HG03097 (cell line): Measurements from ENCODE around the gene GRIK3.
"Not testable (repeated sequence)": the region's sequence is repeated elsewhere in the genome, so short reads cannot be mapped to it uniquely, and the experiment has no call there.

Experiments used
- ATAC-seq: cut with Tn5 transposase; IDR thresholded peaks from one replicate; pipeline ENCODE4 v1.9.1; 2021; ENCODE audit not compliant: unreplicated experiment, low FRiP score

The GRIK3 gene

DNA sequence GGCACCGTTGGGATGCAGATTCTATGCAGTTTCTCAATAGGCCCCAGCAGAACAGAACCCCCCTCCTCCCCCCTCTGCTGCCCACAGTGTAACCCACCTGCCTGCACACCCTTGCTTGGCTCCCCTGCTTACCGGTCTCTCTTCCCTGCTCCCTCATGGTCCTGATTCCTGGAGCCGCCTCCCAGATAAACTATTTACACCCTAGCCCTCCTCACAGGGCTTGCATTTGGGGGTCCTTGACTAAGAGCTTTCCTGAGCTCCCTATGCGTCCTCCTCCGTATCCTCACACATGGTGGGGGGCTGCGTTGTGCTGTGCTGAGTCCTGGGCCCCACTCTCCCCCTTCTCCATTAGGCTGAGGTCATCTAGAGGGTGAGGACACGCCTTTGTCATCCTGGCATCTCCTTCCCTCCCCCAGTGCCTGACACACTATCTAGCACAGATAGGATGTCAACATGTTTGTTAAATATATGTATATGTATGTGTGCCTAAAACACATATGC lies 121.9 kb downstream of the GRIK3 start:
- ATAC-seq: no peak

DNA sequence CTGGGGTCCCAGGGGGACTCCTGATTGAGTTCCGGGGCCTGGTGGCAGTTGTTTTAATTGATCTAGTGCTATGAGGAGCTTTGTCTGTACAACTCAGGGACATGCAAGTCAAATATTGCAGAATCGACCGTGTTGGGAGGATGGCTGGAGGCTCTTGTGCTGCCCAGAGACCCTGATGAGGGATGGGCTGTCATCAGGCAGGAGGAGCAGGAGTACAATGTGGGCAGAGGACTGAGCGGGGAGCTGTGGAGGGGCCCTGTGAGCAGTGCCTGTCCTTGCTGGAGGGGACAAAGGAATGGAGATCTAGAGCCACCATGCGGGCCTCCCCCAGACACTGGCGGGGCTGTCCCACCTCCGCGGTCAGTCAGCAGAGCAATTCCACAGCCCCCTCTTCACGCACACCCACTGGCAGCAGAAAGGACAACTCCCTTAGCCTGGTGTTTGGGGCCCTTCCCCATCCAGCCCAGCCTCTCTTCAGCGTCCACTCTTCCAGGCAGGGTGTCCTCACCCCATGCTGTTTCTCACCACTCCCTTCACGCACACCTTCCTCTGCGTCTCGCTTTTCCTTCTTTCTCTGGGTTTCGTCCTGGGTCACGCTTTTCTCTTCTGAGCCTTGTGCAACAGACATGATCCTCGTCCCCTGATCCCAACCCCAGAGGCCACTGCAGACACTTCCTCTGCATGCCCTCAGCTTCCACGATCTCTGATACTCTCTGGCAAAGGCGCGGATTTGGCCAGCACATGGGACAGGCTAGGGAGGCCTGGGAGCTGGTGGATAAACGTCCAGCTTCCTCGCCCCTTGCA lies 122.6 kb downstream of the GRIK3 start:
- ATAC-seq: no peak

DNA sequence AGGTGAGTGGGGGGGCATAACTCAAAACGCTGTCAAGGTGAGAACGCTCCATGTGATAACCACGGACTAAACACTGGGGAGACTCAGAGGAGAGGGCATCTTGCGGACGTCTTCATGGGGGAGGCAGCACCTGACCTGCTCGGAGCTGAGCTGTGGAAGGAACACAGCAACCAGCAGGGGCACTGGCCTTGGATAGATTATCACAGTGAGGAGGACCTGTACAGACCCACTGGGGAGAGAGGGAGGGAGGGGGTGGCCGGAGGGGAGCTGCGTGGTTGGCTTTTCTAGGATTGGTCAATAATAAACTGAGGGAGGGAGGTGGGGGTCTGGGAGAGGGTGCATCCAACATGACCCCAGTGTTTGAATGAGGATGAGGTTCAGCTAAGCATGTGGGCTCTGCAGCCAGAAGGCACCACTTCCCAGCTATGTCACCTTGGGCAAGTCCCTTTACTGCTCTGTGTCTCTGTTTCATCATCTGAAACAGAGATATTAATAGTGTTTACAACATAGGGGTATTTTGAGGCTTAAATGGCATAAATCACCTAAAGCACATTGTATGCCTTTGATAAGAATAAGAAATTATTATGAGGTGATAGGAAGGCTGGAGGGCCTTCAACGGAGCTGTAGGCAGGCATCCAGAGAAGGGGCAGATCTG lies 123.3 kb downstream of the GRIK3 start:
- no peak for ATAC-seq

DNA sequence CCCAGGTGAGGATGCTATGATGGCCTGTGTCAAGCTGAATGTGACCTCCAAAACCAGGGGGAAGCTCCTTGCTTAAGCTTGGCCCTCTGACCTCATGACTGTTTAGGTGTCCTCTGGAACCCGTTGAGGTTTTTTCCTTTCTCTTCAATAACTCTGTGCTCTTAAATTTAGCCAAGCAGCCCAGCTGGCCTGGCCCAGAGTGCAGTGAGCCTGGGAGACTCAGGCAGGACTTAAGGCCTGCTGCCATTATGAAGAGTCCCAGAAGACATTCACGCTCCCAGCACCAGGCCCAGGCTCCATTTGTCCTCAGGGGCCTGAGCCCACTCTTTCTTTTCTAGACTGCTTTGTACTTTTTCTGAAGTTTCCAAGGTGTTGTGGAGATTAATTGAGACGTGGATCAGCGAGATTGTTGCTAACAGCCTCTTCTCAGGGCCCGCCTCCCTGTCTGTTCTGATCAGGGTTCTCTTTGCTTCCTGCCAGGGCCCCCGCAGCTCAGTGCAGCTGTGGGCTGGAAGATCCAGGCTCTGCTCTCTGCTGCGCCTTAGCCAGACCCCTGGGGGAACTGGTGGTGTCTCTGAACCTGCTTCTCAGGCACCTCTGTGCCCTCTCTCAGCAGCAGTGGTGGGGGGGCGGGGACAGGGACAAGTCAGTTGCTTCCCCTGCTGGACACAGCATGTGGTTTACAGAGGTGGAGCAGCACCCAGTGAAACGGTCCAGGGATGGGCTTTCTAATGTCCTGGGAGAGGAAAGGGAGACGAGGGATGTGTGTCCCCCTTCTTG lies 124.2 kb downstream of the GRIK3 start:
- ATAC-seq: no peak

DNA sequence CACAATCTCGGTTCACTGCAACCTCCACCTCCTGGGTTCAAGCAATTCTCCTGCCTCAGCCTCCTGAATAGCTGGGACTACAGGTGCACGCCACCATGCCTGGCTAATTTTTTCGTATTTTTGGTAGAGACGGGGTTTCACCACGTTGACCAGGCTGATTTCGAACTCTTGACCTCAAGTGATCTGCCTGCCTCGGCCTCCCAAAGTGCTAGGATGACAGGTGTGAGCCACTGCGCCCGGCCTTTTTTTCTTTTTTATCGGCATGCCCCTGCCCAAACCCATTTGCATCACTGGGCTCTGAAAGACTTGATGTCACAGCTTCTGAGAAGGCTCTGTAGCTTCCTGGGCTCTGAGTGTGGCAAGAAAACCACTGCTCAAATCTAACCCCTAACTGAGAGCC lies 125.0 kb downstream of the GRIK3 start:
- not testable (repeated sequence) for ATAC-seq

DNA sequence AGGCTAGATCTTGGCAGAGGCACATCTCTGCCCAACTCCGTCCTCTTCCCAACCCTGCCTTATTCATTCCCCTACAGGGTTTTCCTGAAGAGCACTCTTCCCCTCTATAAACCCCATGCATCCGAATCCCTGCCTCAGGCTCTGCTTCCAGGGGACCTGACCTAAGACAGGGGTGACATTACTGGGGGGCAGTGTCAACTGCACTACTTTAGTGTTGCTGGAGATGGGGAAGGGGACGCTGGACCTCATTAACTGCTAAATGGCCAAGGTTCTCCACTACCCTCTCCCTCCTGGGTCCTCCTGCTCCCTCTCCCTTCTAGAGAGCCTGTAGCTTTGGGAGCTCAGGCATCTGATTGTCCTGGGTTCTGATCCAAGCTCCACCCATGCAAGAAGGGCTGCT lies 126.2 kb downstream of the GRIK3 start:
- no peak for ATAC-seq

DNA sequence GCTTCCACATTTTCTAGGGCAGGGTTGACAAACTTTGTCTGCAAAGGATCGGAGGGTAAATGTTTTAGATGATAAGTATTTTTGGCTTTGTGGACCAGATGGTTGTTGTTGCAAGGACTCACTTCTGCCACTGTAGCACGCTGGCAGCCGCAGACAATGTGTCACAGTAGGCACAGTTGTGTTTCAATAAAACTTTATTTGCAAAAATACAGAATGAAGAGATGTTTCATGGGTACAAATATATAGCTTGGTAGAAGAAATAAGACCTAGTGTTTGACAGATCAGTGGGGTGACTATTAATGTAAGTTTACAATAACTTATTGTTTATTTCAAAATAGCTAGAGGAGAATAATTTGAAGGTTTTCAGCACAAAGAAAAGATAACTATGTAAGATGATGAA lies 127.8 kb downstream of the GRIK3 start:
- no peak for ATAC-seq

DNA sequence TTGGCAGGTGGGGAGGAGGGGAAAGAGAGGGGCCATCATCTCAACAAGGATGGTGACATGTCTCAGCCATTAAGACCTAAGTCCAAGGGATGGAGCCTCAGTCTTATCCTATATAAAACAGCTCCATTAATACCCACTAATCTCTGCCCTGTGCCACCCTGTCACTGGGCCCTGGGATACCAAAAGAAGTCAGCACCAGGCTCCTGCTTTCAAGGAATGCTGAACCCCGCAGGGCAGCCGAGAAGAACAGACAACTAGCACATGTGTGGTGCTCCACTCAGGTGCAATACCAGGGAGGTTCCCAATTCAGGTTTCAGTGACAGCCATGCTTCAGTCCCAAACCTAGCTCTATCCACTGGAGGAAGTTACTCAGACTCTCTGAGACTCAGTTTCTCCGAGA lies 128.4 kb downstream of the GRIK3 start:
- no peak for ATAC-seq

DNA sequence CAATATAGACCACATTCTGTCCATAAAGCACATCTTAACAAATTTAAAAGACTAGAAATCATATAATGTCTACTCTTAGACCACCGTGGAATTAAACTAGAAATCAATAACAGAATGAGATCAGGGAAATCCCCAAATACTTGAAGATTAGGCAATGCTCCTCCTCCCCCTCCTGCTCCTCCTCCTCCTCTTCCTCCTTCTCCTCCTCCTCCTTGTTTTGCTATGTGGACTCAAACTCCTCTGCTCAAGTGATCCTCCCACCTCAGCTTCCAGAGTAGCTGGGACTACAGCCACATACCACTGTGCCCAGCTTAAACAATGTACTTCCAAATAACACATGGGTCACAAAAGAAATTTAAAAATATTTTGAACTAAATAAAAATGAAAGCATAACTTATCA lies 134.2 kb downstream of the GRIK3 start:
- ATAC-seq: no peak

DNA sequence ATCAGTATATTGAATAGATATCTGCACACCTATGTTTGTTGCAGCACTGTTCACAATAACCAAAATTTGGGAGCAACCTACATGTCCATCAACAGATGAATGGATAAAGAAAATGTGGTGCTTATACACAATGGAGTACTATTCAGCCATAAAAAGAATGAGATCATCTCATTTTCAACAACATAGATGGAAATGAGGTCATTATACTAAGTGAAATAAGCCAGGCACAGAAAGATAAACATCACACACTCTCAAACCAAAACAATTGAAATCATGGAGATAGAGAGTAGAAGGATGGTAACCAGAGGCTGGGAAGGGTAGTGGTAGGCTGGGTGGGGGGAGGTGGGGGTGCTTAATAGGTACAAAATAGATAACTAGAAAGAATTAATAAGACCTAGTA lies 136.5 kb downstream of the GRIK3 start:
- ATAC-seq: not testable (repeated sequence)

DNA sequence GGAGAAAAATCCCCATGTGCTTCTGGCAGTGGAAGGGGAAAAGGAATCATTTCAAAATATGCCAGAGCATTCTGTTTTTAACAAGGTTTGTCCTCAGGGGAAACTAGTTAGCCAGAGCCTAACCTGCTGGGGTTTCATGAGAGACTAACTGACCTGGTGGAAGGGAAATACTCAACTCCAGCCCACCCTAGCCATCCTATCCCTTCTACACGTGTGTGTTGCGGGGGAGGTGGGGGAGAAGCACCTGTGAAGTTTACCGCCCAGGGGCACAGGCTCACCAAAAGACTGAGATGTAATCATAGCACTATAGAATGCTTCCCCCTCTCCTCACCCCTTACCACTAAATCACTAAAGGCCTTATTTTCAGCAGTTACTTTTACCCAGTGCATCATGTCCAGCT lies 139.5 kb downstream of the GRIK3 start:
- ATAC-seq: no peak

DNA sequence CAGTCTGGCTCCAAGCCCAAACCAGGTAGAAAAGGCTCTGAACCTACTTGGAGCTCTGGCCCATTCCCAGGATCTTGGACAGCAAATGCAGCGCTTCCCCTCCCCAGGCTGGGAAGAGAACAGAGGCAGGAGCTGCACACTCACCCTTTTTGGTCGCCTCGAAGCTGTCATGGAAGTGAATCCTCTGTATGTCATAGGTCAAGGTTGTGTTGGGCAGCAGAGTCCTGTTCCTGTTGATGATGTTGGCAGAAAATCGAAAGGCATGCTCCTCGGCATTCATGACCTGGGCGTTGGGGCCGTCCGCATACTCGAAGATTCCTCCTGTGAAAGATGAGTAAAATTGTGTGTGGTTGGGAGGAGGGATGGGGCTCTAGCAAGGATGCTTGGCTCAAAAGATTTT lies 143.5 kb downstream of the GRIK3 start:
- ATAC-seq: no peak

DNA sequence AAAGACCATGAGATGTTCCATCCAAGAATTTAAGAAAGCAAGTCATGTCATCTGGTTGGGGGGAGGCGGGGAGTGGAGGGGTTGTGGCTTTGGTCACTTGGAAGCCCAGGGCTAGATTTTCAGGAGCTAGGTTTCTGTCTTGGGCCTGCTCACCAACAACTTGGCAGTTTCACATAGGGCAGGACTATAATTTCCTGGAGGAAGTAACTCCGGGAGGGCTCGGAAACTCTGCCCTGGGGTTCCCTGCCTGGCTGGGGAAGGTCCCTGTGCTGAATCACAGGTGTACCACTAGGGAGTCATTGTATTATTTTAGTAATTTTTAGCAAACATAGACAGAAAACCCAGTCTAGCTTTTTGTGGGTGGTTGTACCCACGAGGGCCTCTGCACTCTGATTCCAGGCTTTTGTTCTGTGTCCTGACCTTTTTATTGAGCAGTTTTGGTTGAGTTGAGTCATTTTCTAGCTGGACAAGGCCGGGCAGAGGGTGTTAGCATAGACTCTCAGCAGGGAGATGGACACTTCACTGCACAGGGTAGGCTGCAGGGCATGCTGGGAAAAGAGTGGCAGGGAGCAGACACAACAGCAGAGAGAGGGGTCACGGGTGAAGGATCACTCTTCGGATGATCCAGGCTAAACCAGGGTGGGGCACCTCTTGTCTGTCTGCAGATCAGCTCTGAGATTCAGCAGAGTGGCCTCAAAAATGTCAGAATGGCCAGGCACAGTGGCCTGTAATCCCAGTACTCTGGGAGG lies 144.7 kb downstream of the GRIK3 start:
- ATAC-seq: no peak

DNA sequence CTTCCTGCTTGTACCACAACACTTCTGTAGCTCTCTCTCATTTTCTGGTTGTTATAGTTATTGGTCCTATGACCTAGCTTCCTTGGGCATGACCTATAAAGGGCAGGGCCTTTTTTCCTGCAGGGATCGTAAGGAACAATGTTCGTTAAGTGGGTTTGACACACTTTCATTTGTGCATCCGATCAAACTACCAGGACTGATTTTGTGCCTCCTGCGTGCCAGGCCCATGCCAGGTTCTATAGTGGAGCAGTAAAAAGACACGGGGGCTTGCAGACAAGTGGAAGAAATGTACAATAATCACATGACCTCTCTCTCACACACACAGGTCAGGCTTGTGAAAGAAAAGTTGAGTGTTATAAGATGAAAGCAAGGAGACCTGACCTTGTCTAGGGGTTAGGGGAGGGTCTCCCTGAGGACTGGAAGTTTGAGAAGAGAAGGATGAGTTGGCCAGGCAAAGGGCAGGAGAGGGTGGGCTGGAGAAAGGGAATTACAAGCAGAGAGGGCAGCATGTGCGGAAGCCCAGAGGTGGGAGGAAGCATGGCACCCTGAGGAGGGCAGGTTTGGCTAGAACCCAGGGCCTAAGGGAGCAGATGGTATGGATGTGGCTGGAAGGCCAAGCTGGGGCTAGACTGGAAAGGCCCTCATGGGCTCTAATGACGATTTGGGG lies 145.4 kb downstream of the GRIK3 start:
- ATAC-seq: no peak

DNA sequence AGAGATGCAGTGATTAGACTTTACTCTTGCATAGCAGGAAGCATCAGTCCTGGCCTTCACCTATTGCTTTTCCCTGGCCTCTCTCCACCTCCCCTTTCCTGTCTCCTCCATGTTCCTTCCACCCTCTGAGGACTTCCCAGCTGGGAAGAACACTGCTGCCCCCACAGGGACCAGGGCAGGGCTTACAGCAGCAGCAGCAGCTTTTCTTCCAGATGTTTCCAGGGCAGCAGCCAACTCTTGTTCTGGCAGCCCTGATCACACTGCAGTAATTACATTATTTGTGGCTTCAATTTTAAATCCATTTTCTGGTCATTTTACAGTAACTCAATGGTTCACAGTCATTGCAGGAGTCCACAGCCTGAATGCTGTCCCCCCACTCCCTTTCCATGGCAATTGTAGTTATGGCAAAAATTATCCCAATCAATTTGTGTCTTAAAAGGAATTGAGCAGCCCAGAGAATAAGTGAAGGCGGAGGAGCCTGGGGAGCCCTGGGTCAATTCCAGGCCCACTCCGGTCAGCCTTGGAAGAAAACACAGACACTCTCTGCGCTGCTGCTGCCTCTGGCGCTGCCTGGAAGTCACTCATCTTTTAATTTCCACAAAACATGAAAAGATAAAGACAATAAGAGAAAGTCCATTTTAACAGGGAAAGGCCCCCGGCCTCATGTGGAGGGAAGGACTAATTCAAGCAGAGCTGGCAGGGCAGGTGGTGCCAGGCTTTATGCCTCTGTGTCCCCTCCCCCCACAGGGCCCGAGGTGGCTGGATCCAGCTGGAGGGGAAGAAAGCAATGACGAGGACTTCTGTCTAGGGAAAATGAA lies 148.6 kb downstream of the GRIK3 start:
- ATAC-seq: no peak

DNA sequence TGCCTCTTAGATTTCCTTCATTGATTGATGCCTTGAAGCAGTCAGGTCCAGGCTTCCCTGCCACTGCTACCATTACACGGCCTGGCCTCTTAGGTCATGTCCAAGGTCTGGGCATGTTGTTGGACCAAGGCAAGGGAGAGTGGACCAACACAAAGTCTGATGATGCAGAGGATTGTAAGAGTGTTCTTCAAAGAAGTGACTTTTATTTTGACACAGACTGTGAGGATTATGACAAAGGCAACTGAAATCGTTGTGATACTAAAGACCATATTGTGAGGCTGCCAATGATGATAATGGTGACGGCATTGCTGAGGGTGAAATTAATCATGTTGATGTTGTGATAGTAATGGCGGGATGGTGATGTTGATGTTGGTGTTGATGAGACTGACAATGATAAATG lies 149.5 kb downstream of the GRIK3 start:
- no peak for ATAC-seq

DNA sequence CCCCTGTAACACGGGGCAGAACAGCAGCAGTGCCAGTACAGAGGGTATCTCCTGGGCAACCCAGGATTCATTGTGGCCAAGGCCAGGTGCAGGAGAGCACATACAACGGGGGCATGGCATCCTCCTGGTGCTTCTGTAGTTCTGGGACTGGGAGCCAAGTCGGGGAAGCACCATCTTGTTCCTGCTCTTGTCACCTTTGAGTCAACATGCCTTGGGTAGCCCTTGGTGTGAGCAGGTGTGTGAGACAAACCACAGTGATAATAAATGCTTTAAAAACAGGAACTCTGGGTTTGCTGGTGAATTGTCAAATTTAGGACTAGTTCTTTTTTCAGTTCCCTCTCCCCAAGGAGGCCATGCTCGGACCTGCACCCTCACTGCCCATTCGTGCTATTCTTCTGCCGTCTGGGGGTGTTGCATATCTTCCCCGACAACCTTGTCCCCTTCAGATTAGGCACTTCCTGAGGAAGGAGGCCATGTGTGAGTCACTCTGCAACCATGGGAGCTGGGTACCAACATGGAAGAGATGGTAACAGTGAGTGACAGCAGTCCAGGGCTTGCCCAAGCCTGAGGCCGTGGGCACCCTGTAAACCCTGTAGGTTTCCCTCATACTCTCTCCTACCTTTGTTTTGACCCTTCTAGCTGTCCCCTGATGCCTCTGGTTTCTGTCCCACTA lies 150.2 kb downstream of the GRIK3 start:
- no peak for ATAC-seq

DNA sequence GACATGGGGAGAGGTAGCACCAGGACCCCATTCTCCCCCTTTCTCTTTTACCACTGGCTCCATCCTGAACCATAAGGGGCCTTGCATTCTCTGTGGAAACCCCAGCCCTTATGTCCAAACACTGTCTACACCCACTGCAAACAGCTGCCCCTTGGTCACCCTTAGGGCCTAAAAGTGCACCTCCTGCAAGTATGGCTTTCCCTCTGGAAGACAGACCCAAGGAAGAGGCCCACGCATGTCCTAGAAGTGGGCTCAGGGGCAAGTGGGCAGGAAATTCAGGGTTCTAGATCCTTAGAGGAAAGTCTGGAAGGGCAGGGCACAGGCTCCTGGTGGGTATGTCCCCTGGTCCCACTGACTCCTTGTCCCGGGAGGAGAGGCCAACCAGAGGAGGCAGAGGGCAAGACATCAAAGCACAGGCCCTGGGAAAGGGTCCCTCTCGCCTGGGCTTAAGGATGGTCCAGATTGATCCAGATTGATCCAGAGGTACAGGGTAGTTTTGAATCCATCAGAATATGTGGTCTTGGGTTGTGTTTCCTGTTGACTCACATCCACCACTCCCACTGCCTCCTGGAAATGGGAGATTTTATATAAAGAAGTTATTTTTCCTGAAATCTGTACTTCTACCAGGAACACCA lies 150.9 kb downstream of the GRIK3 start:
- no peak for ATAC-seq
